Measurements from ENCODE around the gene ATMIN. TPM values are rescaled to one million over a fixed set of nuclear protein-coding genes. Genes with fewer than 3 reads are reported as not detected.
A peak's percentile ranks its signal among the peaks of the same experiment; 100 is the strongest.

Gene ATMIN
- total and polyA plus RNA-seq, 10 of the 15 experiments (the other 5 are each of a cell fraction or from before 2014, with no cell fraction given), result 5.2 to 28.9 (median 18.3) TPM

- no peak for TF ChIP-seq CEBPZ (IDR thresholded peaks at IDR 0.05; ENCODE audit: low read depth, low read length)
- no peak for TF ChIP-seq STAT3 (IDR thresholded peaks at IDR 0.05; ENCODE audit: low read depth, low read length)
- 0 out of 2 replicates have a peak, but pooled peaks have one; percentile 29 for TF ChIP-seq GABPA (IDR thresholded peaks at IDR 0.05; ENCODE audit: low read depth)
- no peak for TF ChIP-seq SIN3A (IDR thresholded peaks at IDR 0.05; ENCODE audit: low read depth, low read length)
- TF ChIP-seq SREBF2 (IDR thresholded peaks at IDR 0.05; ENCODE audit: low read length), result no peak
- TF ChIP-seq MEF2B (IDR thresholded peaks at IDR 0.05; ENCODE audit: partially characterized antibody, poor library complexity, severe bottlenecking), result no peak
- no peak for TF ChIP-seq RAD51 (IDR thresholded peaks at IDR 0.05)
- no peak for TF ChIP-seq ZBTB40 (IDR thresholded peaks at IDR 0.05; ENCODE audit: borderline replicate concordance)
- peak; percentile 67; the same call in 1 of the 2 replicates for TF ChIP-seq TAF1 (IDR thresholded peaks at IDR 0.05; ENCODE audit: borderline replicate concordance, low read depth, low read length)
- no peak for TF ChIP-seq CREM (IDR thresholded peaks at IDR 0.05; ENCODE audit: low read depth)
- TF ChIP-seq PML (IDR thresholded peaks at IDR 0.05; ENCODE audit: low read length), result no peak
- TF ChIP-seq ESRRA (IDR thresholded peaks at IDR 0.05; ENCODE audit: low read length), result 0 out of 2 replicates have a peak, but pooled peaks have one; percentile 41
- TF ChIP-seq IRF5 (IDR thresholded peaks at IDR 0.05; ENCODE audit: borderline replicate concordance), result no peak
- TF ChIP-seq SUZ12 (IDR thresholded peaks at IDR 0.05; ENCODE audit: unreplicated experiment), result no peak
- TF ChIP-seq LARP7 (IDR thresholded peaks at IDR 0.05), result no peak
- peak; percentile 99 for TF ChIP-seq SMARCA5 (IDR thresholded peaks at IDR 0.05)
- no peak for TF ChIP-seq CHD1 (IDR thresholded peaks at IDR 0.05; ENCODE audit: low read depth, low read length)
- no peak for TF ChIP-seq NFXL1 (IDR thresholded peaks at IDR 0.05; ENCODE audit: borderline replicate concordance)
- TF ChIP-seq FOXM1 (IDR thresholded peaks at IDR 0.05; ENCODE audit: low read depth, low read length), result 0 out of 2 replicates have a peak, but pooled peaks have one; percentile 46
- no peak for TF ChIP-seq KDM1A (IDR thresholded peaks at IDR 0.05; ENCODE audit: borderline replicate concordance)
- no peak for TF ChIP-seq SKIL (IDR thresholded peaks at IDR 0.05; ENCODE audit: low read depth, poor library complexity, severe bottlenecking)
Observed at GRCh38 chr16:81035398-81035974, at the start of gene ATMIN (continued).
